ENCODE measurements around the gene BACH2.
A peak's percentile ranks its signal among the peaks of the same experiment; 100 is the strongest.
"Not testable (repeated sequence)": the region's sequence is repeated elsewhere in the genome, so short reads cannot be mapped to it uniquely, and the experiment has no call there.

The BACH2 gene

GRCh38 chr6:90162648-90163387, 133.8 kb downstream of the BACH2 start:
- no peak for DNase-seq (ENCODE audit: low read depth in 1 of 2, low spot score in 1 of 2)

DNA sequence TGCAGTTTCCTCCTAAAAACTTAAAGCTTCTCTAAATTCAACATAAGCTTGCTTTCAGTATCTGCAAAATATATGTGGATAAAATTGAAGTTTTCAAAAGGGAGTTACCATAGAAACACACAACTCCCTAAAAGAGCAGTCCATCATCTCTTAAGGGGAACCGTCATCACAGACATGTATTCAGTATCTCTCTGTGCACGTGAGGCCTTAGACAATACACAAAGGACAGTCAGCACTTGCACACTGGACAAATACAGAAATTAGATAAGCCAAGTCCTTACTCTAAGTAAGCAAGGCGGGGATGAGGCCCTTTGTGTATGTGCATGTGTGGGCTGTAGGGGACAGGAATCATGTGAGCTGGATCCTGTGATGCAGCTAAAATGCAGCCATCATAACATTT, 136.6 kb downstream of the BACH2 start:
- DNase-seq (ENCODE audit: low read depth in 1 of 2, low spot score in 1 of 2), result no peak

DNA sequence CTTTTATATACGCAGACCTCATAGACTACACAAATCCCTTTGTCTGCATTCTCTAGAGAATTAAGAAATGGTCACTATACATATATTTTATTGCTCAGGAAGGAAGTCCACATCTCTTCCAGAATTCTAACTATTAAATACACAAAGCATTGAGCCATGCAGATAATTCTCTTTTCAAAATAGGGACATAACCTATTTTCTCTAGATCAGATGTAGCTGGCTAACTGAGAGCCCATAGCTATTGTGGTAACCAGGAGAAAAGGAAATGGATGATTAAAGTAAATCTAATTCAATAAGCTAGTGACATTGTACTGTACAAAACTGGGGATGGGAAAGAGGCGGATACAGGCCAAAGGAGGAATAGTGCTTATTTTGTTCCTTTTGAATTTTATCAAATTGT, 137.2 kb downstream of the BACH2 start:
- no peak for DNase-seq (ENCODE audit: low read depth in 1 of 2, low spot score in 1 of 2)

- DNase-seq (ENCODE audit: low read depth in 1 of 2, low spot score in 1 of 2), result no peak
Measured at GRCh38 chr6:90158936-90159335, 137.7 kb downstream of the BACH2 start.

DNA sequence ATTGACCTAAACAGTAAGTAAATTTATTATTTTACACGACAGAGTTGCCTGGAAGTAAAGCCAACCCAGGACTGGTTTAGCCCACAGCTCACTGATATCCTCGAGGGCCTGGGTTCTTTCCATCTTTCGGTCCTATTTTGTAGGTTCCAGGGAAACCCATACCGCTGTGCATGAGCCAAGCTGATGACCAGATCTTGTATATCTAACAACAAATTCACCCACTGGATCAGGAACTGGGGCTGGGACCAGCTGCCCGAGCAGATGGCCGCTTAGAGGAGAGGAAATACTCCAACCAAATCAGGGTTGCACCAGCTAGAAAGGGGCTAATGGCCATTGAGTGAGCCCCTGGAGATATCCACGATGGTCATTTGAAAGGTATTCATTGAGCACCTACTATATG, 139.2 kb downstream of the BACH2 start:
- DNase-seq (ENCODE audit: low read depth in 1 of 2, low spot score in 1 of 2), result no peak

DNA sequence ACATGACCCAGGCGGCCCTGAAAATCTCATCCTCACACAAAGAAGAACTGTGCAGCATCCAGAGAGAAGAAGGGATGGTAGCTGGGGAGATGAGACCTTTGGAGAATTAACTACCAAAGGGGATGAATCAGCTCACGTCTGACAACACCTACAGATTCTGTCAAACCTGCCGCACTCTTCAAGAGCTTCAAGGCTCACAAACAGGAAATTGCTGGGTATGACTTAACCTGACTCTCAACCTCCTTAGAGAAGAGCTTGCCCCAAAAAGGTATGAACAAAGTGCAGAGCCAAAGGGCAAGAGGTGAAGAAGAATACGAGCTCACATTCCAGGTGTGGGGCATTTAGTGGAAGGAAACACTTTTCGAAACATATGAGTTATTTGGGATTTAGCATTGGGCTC, 139.8 kb downstream of the BACH2 start:
- no peak for DNase-seq (ENCODE audit: low read depth in 1 of 2, low spot score in 1 of 2)

DNA sequence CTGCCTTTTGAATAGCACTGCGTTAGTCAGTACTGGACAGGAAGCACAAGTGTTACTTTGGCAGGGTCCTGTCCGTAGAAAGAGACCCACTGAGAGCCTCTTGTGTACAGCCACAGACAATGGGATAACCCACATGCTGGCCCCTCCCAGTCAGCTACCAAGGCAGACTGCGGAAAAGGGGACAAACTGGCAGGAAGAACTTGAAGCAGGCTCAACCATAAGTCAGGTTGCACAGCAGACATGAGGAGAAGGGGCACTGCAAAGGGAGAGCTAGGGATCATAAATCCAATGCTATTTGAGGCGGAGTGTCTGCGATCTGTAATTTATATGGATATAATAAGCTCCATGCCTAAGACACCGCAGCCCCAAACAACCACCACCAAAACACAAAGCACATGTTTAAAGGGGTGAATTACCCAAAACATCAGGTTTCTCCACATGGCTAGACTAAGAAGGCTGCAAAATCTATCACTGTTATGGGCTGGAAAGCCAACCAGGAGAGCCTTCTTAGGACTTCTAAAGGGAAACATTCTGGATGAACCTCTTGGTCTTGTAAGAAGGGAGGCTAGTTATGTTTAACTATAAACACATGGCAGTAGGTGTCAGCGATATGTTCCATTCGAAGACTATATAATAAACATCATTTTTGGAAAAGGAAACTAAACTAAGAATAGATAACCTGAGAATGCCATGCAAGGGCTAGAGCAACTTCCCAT, 141.7 kb downstream of the BACH2 start:
- DNase-seq (ENCODE audit: low read depth in 1 of 2, low spot score in 1 of 2), result no peak

DNA sequence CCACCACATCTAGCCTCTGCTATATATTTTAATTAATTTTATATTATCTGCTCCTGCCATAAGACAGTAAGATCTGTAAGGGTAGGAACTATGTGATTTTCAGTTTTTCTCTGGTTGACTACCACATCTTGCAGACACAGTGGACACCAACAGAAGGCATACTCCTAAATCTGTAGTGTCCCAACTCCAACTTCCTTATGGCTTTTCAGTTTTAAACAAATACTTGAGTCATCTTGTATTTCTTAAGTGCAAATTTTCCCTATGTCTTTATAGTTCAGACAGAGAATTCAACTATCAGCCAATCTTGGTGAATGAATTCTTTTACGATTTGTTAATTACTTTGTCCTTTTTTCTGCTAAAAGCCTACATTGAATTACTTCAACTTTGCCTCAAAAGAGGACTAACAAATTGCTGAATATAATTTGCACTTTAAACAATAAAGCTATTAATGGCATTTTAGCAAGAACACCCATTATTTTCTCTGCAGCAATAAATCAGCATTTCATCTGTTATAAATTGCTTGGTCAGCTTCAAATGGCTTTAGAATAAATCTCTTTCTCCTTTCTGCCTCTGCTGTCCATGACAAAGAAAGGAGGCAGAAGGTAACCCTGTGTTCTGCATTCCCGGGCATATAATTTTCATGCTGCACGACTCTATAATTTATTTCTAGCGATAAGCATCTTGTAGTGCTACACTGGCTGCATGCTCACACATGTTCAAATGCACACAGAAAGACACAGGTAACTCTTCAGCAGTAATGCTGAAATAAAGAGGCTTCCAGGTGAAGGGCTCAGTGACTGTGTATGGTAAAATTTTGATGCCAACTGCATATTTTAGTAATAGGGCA, 144.8 kb downstream of the BACH2 start:
- DNase-seq (ENCODE audit: low read depth in 1 of 2, low spot score in 1 of 2), result no peak

- no peak for DNase-seq (ENCODE audit: low read depth in 1 of 2, low spot score in 1 of 2)
Measured at GRCh38 chr6:90149280-90149679, 147.4 kb downstream of the BACH2 start.

GRCh38 chr6:90148867-90149266, 147.8 kb downstream of the BACH2 start:
- DNase-seq (ENCODE audit: low read depth in 1 of 2, low spot score in 1 of 2), result no peak

- DNase-seq (ENCODE audit: low read depth in 1 of 2, low spot score in 1 of 2), result no peak
Measured at GRCh38 chr6:90146921-90147649, 149.6 kb downstream of the BACH2 start.

GRCh38 chr6:90146024-90146423, 150.6 kb downstream of the BACH2 start:
- no peak for DNase-seq (ENCODE audit: low read depth in 1 of 2, low spot score in 1 of 2)

DNA sequence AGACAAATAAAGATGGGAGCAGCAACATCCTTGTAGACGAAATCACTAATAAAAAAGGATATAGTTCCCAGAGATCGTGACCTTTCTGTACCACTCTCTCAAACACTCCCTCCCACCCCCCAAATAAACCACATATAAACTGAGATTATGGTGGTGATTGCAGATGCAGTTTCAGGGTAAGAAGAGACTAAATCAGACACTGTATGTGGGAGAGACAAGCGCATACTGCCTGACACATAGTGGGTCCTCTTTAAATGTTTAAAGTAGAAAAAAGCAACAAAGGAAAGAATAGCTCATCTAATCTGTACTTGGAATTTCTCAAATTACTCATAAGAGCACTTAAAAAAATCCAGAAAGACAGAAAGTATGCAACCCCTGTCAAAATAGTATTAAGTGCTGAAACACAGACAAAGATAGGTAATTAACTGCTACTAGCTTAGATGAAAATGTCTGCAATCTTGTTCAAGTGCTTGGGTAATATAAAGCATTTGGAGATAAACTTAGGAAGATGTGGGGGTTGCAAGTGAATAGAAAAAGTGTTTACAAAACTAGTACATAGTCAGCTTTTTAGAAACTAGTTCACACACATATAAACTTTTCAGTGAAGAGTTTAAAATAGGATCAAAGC, 151.6 kb downstream of the BACH2 start:
- no peak for DNase-seq (ENCODE audit: low read depth in 1 of 2, low spot score in 1 of 2)

DNA sequence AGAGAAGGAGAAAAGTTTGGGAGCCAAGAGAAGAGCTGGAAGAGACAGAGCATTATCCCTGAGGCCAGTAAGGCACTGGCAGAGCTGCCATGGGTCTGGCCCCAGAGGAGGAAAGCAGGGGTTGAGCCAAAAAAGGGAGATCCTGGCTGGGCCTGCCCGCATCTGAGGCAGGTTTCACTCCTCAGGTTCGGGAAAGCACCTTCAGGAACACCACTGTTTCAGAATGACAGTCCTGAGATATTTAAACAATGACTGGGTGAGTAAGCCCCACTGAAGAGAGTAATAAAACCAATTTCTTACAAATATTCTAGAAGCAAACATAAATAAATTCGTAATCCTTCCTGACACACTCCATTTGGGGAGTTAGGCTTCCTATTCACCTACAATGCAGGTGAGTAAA, 152.2 kb downstream of the BACH2 start:
- DNase-seq (ENCODE audit: low read depth in 1 of 2, low spot score in 1 of 2), result peak in 1 of 2 donors; percentile 22

DNA sequence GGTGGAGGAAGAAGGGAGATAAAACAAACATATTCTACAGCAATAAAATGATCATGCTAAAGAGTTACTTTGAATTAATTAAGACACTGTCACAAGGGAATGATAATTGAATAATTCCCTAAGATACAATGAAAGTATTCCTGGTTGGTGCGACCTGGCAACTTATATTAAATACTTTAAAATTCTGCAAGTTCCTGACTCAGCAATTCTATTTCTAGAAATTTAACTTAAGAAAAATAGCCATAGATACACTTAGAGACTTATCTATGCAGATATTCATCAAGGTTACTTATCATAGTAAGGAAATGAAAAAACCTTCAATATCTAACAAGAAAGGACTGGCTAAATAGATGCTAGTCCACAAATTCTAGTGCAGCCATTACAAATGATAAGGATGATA, 156.0 kb downstream of the BACH2 start:
- DNase-seq (ENCODE audit: low read depth in 1 of 2, low spot score in 1 of 2), result no peak

DNA sequence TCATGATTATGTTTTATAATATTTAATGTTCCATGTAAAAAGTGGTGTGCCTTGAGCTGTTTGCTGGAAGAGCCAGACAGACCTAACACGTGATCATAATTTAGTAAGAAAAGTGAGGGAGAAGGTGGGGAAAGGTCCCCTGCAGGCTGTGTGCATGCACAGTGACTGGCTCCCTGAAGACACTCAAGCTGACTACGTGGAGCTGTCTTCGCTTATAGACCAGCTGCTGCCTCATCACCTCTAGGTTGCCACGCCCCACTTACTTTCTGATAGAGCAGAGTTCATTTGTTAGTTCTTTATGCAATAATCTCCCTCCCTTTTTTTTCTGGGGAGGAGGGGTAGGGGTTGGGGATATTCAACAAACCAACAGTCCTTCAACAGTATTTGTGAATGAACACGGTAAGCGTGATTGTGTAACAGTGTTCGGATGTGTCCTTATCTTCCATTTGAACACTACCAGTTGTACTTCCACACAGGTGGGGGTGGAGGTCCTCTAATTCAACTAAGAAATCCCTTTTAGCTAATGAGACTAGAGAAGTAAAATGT, 157.3 kb downstream of the BACH2 start:
- DNase-seq (ENCODE audit: low read depth in 1 of 2, low spot score in 1 of 2), result no peak

GRCh38 chr6:90136837-90137568, 159.6 kb downstream of the BACH2 start:
- no peak for DNase-seq (ENCODE audit: low read depth in 1 of 2, low spot score in 1 of 2)

DNA sequence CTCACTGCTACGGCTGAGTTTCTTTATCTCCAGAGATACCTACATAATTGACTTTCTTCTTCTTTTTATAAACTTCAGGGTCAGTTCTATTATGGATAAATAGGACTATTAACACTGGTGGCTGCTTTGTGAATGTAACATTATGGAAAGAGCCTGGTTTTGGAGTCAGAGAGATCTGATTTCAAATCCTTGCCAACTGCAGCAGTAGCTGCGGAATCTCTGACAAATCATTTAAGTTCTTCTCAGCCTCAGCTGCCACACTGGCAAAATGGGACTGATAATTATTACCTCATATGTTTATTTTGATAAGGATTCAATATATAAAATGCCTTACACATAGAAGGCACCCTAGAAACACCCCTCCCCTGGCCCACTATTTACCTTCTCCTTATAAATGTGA, 160.5 kb downstream of the BACH2 start:
- no peak for DNase-seq (ENCODE audit: low read depth in 1 of 2, low spot score in 1 of 2)

GRCh38 chr6:90135667-90136066, 161.0 kb downstream of the BACH2 start:
- no peak for DNase-seq (ENCODE audit: low read depth in 1 of 2, low spot score in 1 of 2)

DNA sequence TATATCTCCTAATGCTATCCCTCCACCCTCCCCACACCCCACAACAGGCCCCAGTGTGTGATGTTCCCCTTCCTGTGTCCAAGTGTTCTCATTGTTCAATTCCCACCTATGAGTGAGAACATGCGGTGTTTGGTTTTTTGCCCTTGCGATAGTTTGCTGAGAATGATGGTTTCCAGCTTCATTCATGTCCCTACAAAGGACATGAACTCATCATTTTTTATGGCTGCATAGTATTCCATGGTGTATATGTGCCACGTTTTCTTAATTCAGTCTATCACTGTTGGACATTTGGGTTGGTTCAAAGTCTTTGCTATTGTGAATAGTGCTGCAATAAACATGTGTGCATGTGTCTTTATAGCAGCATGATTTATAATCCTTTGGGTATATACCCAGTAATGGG, 163.0 kb downstream of the BACH2 start:
- not testable (repeated sequence) for DNase-seq (ENCODE audit: low read depth in 1 of 2, low spot score in 1 of 2)

Data from stimulated activated CD4-positive, alpha-beta T cell treated with anti-CD3 and anti-CD28 coated beads, Interleukin-15, amount 100 ng/mL, for 1 hour (primary cell).